ENCODE measurements around the gene PSMD1.

- no peak for TF ChIP-seq CTCF (IDR thresholded peaks at IDR 0.05; ENCODE audit: low read depth, low read length)
- TF ChIP-seq EZH2phosphoT487 (IDR thresholded peaks at IDR 0.05; ENCODE audit: low read depth): no peak
Observed at GRCh38 chr2:231113489-231113888, 56.8 kb downstream of the PSMD1 start.

Data from OCI-LY3 (cell line).